ENCODE measurements around the gene KCNT2.

Gene KCNT2

DNA sequence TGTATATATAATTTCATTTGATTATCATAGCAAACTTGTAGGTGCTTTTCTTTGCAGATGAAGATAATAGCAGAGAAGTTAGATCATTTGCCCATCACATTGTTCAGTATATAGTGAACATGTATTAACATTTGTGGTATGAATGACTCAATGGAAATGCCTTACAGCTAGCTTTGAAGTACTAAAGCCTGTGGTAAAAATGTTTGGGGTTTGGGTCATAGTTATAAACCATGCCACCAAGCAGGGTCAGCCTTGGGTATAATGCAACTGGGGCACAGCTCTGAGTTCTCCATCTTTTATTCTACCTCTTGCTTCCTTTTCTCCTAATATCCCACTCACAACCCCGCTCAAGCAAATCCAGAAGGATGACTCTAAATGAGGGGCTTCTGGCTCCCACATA lies 141.6 kb downstream of the KCNT2 start:
- no peak overlapping the region for H3K9ac ChIP-seq (ENCODE audit: low read length)
- no peaks in the 10 kb centered on the region for H3K4me1 ChIP-seq (ENCODE audit: low read length)
- no peaks in the 10 kb centered on the region for H3K36me3 ChIP-seq (replicated peaks; ENCODE audit: low read depth, low read length)
- H3K4me3 ChIP-seq (ENCODE audit: low read length) = no peak overlapping the region
- no peak overlapping the region for H3K4me2 ChIP-seq (ENCODE audit: low read length)
- H3K9me3 ChIP-seq (ENCODE audit: insufficient read depth, low read length) = no peaks in the 10 kb centered on the region
- H3K27me3 ChIP-seq (ENCODE audit: low read depth, low read length) = no peaks in the 10 kb centered on the region
- no peak overlapping the region for H2AFZ ChIP-seq (ENCODE audit: low read depth, low read length)
- no peaks in the 10 kb centered on the region for H3K79me2 ChIP-seq (ENCODE audit: low read length)
- H3K27ac ChIP-seq (ENCODE audit: low read length) = no peak overlapping the region
- TF ChIP-seq CTCF (IDR thresholded peaks at IDR 0.05; ENCODE audit: low read depth, low read length) = no peak
- no peak for TF ChIP-seq EZH2phosphoT487 (IDR thresholded peaks at IDR 0.05; ENCODE audit: low read depth)
- H4K20me1 ChIP-seq (ENCODE audit: insufficient read depth, low read length) = no peaks in the 10 kb centered on the region

- no peaks in the 10 kb centered on the region for H3K27me3 ChIP-seq (ENCODE audit: low read depth, low read length)
- no peaks in the 10 kb centered on the region for H4K20me1 ChIP-seq (ENCODE audit: insufficient read depth, low read length)
- no peak for TF ChIP-seq EZH2phosphoT487 (IDR thresholded peaks at IDR 0.05; ENCODE audit: low read depth)
- TF ChIP-seq CTCF (IDR thresholded peaks at IDR 0.05; ENCODE audit: low read depth, low read length) = no peak
- H3K9ac ChIP-seq (ENCODE audit: low read length) = no peak overlapping the region
- H3K4me2 ChIP-seq (ENCODE audit: low read length) = no peak overlapping the region
- no peaks in the 10 kb centered on the region for H3K36me3 ChIP-seq (replicated peaks; ENCODE audit: low read depth, low read length)
- H3K4me1 ChIP-seq (ENCODE audit: low read length) = no peaks in the 10 kb centered on the region
- no peaks in the 10 kb centered on the region for H3K9me3 ChIP-seq (ENCODE audit: insufficient read depth, low read length)
- H3K79me2 ChIP-seq (ENCODE audit: low read length) = no peaks in the 10 kb centered on the region
- H3K4me3 ChIP-seq (ENCODE audit: low read length) = no peak overlapping the region
- no peak overlapping the region for H2AFZ ChIP-seq (ENCODE audit: low read depth, low read length)
- no peak overlapping the region for H3K27ac ChIP-seq (ENCODE audit: low read length)
These were observed 142.1 kb downstream of the KCNT2 start for GRCh38 chr1:196466166-196466565.

GRCh38 chr1:196464480-196464941 lies 143.7 kb downstream of the KCNT2 start:
- H3K79me2 ChIP-seq (ENCODE audit: low read length) = no peaks in the 10 kb centered on the region
- no peak overlapping the region for H2AFZ ChIP-seq (ENCODE audit: low read depth, low read length)
- no peak overlapping the region for H3K27ac ChIP-seq (ENCODE audit: low read length)
- TF ChIP-seq CTCF (IDR thresholded peaks at IDR 0.05; ENCODE audit: low read depth, low read length) = no peak
- no peak for TF ChIP-seq EZH2phosphoT487 (IDR thresholded peaks at IDR 0.05; ENCODE audit: low read depth)
- no peaks in the 10 kb centered on the region for H3K27me3 ChIP-seq (ENCODE audit: low read depth, low read length)
- H3K36me3 ChIP-seq (replicated peaks; ENCODE audit: low read depth, low read length) = no peaks in the 10 kb centered on the region
- H3K4me2 ChIP-seq (ENCODE audit: low read length) = no peak overlapping the region
- no peak overlapping the region for H3K9ac ChIP-seq (ENCODE audit: low read length)
- no peaks in the 10 kb centered on the region for H4K20me1 ChIP-seq (ENCODE audit: insufficient read depth, low read length)
- H3K9me3 ChIP-seq (ENCODE audit: insufficient read depth, low read length) = no peaks in the 10 kb centered on the region
- H3K4me3 ChIP-seq (ENCODE audit: low read length) = no peak overlapping the region
- H3K4me1 ChIP-seq (ENCODE audit: low read length) = no peaks in the 10 kb centered on the region

GRCh38 chr1:196462086-196462485 lies 146.2 kb downstream of the KCNT2 start:
- Histone ChIP-seq H3K79me2 (ENCODE audit: low read length) (no peaks in the 10 kb centered on the region), H3K9ac (ENCODE audit: low read length) (no peak overlapping the region), H3K4me2 (ENCODE audit: low read length) (no peak overlapping the region), H3K27ac (ENCODE audit: low read length) (no peak overlapping the region), H3K4me1 (ENCODE audit: low read length) (no peaks in the 10 kb centered on the region), H3K27me3 (ENCODE audit: low read depth, low read length) (no peaks in the 10 kb centered on the region), H3K36me3 (replicated peaks; ENCODE audit: low read depth, low read length) (no peaks in the 10 kb centered on the region), H3K9me3 (ENCODE audit: insufficient read depth, low read length) (no peaks in the 10 kb centered on the region), H3K4me3 (ENCODE audit: low read length) (no peak overlapping the region), H4K20me1 (ENCODE audit: insufficient read depth, low read length) (no peaks in the 10 kb centered on the region), H2AFZ (ENCODE audit: low read depth, low read length) (no peak overlapping the region)
- TF ChIP-seq EZH2phosphoT487 (IDR thresholded peaks at IDR 0.05; ENCODE audit: low read depth) (no peak), CTCF (IDR thresholded peaks at IDR 0.05; ENCODE audit: low read depth, low read length) (no peak)

All from OCI-LY3 (cell line).